HepG2 (cell line): ENCODE data around the gene SYT14. TPM values are rescaled to one million over a fixed set of nuclear protein-coding genes. Genes with fewer than 3 reads are reported as not detected.

Experiments
- FOXA1 ChIP-seq, 2 experiments: fragments of 450-650 bp in 1 of 2; sonication (generic) in 1 of 2; formaldehyde crosslinking in 1 of 2; IDR thresholded peaks; 2 replicates each; pipeline versions ENCODE4 v1.4.0 to v1.6.1; 2016 to 2020; ENCODE audit warnings: missing genetic modification reagents in 1 of 2
- IKZF5 ChIP-seq: IDR thresholded peaks from 2 replicates; pipeline ENCODE4 v1.6.1; 2018; ENCODE audit warnings: missing genetic modification reagents, mild to moderate bottlenecking, missing compliant biosample characterization
- MIXL1 ChIP-seq: IDR thresholded peaks from 2 replicates; pipeline ENCODE4 v1.6.1; 2016
- MTF1 ChIP-seq: sonication (generic); formaldehyde crosslinking; IDR thresholded peaks from 2 replicates; pipeline ENCODE4 v1.5.0; 2020; ENCODE audit warnings: missing genetic modification reagents
- PATZ1 ChIP-seq: sonication (generic); formaldehyde crosslinking; IDR thresholded peaks from 2 replicates; pipeline ENCODE4 v1.4.0; 2020; ENCODE audit warnings: missing genetic modification reagents
- SRF ChIP-seq: IDR thresholded peaks from 2 replicates; pipeline ENCODE4 v1.6.1; 2011; ENCODE audit warnings: mild to moderate bottlenecking, low read depth, low read length, moderate library complexity
- ZFP91 ChIP-seq: sonication (generic); formaldehyde crosslinking; IDR thresholded peaks from 2 replicates; pipeline ENCODE4 v1.9.0; 2022; ENCODE audit warnings: missing genetic modification reagents, mild to moderate bottlenecking, borderline replicate concordance
- ZMAT3 ChIP-seq: sonication (generic); formaldehyde crosslinking; conservative IDR thresholded peaks from 2 replicates; pipeline ENCODE4 v1.7.0; 2021; ENCODE audit warnings: missing genetic modification reagents
- ZNF33A ChIP-seq: sonication (generic); formaldehyde crosslinking; IDR thresholded peaks from 2 replicates; pipeline ENCODE4 v1.5.1; 2020; ENCODE audit warnings: missing genetic modification reagents, mild to moderate bottlenecking, moderate library complexity, borderline replicate concordance
- ZNF432 ChIP-seq: sonication (generic); formaldehyde crosslinking; IDR thresholded peaks from 2 replicates; pipeline ENCODE4 v1.5.0; 2020; ENCODE audit warnings: missing genetic modification reagents, mild to moderate bottlenecking, borderline replicate concordance
- ZNF446 ChIP-seq: sonication (generic); formaldehyde crosslinking; IDR thresholded peaks from 2 replicates; pipeline ENCODE4 v1.5.0; 2020; ENCODE audit warnings: mild to moderate bottlenecking, missing genetic modification reagents
- ZNF768 ChIP-seq: sonication (generic); formaldehyde crosslinking; IDR thresholded peaks from 2 replicates; pipeline ENCODE4 v1.4.0; 2020; ENCODE audit warnings: missing genetic modification reagents
- ZNF83 ChIP-seq: sonication (generic); formaldehyde crosslinking; IDR thresholded peaks from 2 replicates; pipeline ENCODE4 v1.4.0; 2020; ENCODE audit warnings: missing genetic modification reagents, mild to moderate bottlenecking, borderline replicate concordance
- polyA plus RNA-seq, 8 experiments: library from polyadenylated mRNA; depleted of rRNA in 3 of 8; stranded (reverse) in 7 of 8; unstranded in 1 of 8; fragments of >200 nt; fragmentation: Illumina TruSeq in 4 of 8; extraction: Trizol in 4 of 8; gene quantifications; 2 replicates each; pipeline versions ENCODE4 v1.2.1 to v1.2.3, GENCODE V29; 2011 to 2016; ENCODE audit warnings: low read depth in 4 of 8, missing spikeins in 1 of 8, mixed read lengths in 1 of 8; ENCODE audit not compliant: insufficient read depth in 1 of 8
- total RNA-seq, 5 experiments: library from RNA; depleted of rRNA; stranded (reverse); fragments of >200 nt; fragmentation: Illumina TruSeq; extraction: Trizol; gene quantifications; 2 replicates each; pipeline ENCODE4 v1.2.3, GENCODE V29; 2016; ENCODE audit warnings: low read depth in 1 of 5
- TF ChIP-seq, protein P1 (sequence below): sonication (generic); formaldehyde crosslinking; IDR thresholded peaks from 2 replicates; pipeline ENCODE4 v1.5.1; 2020; ENCODE audit warnings: mild to moderate bottlenecking, moderate library complexity, missing genetic modification reagents

The SYT14 gene
- total and polyA plus RNA-seq, 2 of the 13 experiments (the other 11 are each of a cell fraction or from before 2014, with no cell fraction given): not detected

- TF ChIP-seq ZFP91 (CRISPR knock-in tag): no peak
- no peak for TF ChIP-seq PATZ1 (CRISPR knock-in tag)
- TF ChIP-seq SRF: no peak
- TF ChIP-seq IKZF5: no peak
- no peak for TF ChIP-seq ZNF432 (CRISPR knock-in tag)
- no peak for TF ChIP-seq MTF1 (CRISPR knock-in tag)
- TF ChIP-seq, protein P1, sequence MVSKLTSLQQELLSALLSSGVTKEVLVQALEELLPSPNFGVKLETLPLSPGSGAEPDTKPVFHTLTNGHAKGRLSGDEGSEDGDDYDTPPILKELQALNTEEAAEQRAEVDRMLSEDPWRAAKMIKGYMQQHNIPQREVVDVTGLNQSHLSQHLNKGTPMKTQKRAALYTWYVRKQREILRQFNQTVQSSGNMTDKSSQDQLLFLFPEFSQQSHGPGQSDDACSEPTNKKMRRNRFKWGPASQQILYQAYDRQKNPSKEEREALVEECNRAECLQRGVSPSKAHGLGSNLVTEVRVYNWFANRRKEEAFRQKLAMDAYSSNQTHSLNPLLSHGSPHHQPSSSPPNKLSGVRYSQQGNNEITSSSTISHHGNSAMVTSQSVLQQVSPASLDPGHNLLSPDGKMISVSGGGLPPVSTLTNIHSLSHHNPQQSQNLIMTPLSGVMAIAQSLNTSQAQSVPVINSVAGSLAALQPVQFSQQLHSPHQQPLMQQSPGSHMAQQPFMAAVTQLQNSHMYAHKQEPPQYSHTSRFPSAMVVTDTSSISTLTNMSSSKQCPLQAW (CRISPR knock-in tag): no peak
- no peak for TF ChIP-seq ZNF768 (CRISPR knock-in tag)
- TF ChIP-seq ZMAT3: no peak
- TF ChIP-seq MIXL1 (CRISPR knock-in tag): no peak
- TF ChIP-seq ZNF83 (CRISPR knock-in tag): no peak
- TF ChIP-seq ZNF33A: no peak
- TF ChIP-seq FOXA1 (IDR thresholded peaks at IDR 0.05): no peak
- TF ChIP-seq FOXA1 (CRISPR knock-in tag; IDR thresholded peaks at IDR 0.05): no peak
- no peak for TF ChIP-seq ZNF446
These were observed 143.5 kb downstream of the SYT14 start (continued) for GRCh38 chr1:210081494-210081893.
